DOHH2 (cell line): ENCODE data around the gene GMPS.
"Not testable (repeated sequence)": the region's sequence is repeated elsewhere in the genome, so short reads cannot be mapped to it uniquely, and the experiment has no call there.

ENCODE experiments used
- H3F3A ChIP-seq: fragments of 200-600 bp; sonication (generic), shearing (Covaris generic); 2 replicates; pipeline ENCODE4 v1.6.0; 2016; ENCODE audit warnings: antibody characterized with exemption, mild to moderate bottlenecking; ENCODE audit not compliant: control insufficient read depth, insufficient read depth
- H3K27ac ChIP-seq: fragments of 200-600 bp; sonication (generic); 2 replicates; pipeline ENCODE4 v1.5.1; 2014; ENCODE audit warnings: low read depth, mild to moderate bottlenecking, low read length, moderate library complexity
- H3K27me3 ChIP-seq: fragments of 200-600 bp; sonication (generic); 2 replicates; pipeline ENCODE4 v1.6.1; 2014; ENCODE audit warnings: mild to moderate bottlenecking, low read length, mixed read lengths; ENCODE audit not compliant: control insufficient read depth
- H3K36me3 ChIP-seq: fragments of 200-600 bp; sonication (generic); 2 replicates; pipeline ENCODE4 v1.6.1; 2014; ENCODE audit warnings: mild to moderate bottlenecking, low read length, moderate library complexity, mixed read lengths; ENCODE audit not compliant: control insufficient read depth
- H3K4me1 ChIP-seq: fragments of 200-600 bp; sonication (generic); 2 replicates; pipeline ENCODE4 v1.6.1; 2014; ENCODE audit warnings: mild to moderate bottlenecking, low read length, mixed read lengths; ENCODE audit not compliant: control insufficient read depth
- H3K4me2 ChIP-seq: fragments of 200-600 bp; sonication (generic); 2 replicates; pipeline ENCODE4 v1.6.0; 2014; ENCODE audit warnings: mild to moderate bottlenecking, low read length, moderate library complexity
- H3K4me3 ChIP-seq: fragments of 200-600 bp; sonication (generic); 2 replicates; pipeline ENCODE4 v1.5.1; 2014; ENCODE audit warnings: mild to moderate bottlenecking, low read length, mixed read lengths
- H3K79me2 ChIP-seq: fragments of 200-600 bp; sonication (generic); 2 replicates; pipeline ENCODE4 v1.6.1; 2014; ENCODE audit warnings: mild to moderate bottlenecking, low read length, mixed read lengths; ENCODE audit not compliant: control insufficient read depth
- H3K9me2 ChIP-seq: fragments of 200-600 bp; sonication (generic); replicated peaks from 2 replicates; pipeline ENCODE4 v1.6.1; 2014; ENCODE audit warnings: mild to moderate bottlenecking, low read length, mixed read lengths; ENCODE audit not compliant: control insufficient read depth
- H3K9me3 ChIP-seq: fragments of 200-600 bp; sonication (generic); 2 replicates; pipeline ENCODE4 v1.6.1; 2014; ENCODE audit warnings: antibody characterized with exemption, low read length, mixed read lengths; ENCODE audit not compliant: control insufficient read depth, insufficient read depth
- H4K20me1 ChIP-seq: fragments of 200-600 bp; sonication (generic); 2 replicates; pipeline ENCODE4 v1.6.0; 2014; ENCODE audit warnings: low read depth, mild to moderate bottlenecking, antibody characterized with exemption, low read length, moderate library complexity; ENCODE audit not compliant: control insufficient read depth, insufficient read depth
- CTCF ChIP-seq: fragments of 200-600 bp; sonication (generic); IDR thresholded peaks from one replicate; pipeline ENCODE4 v1.5.1; 2014; ENCODE audit warnings: antibody characterized with exemption, mild to moderate bottlenecking, low read depth, low read length; ENCODE audit not compliant: poor library complexity, severe bottlenecking
- EZH2phosphoT487 ChIP-seq: fragments of 200-600 bp; sonication (generic); IDR thresholded peaks from 2 replicates; pipeline ENCODE4 v1.6.1; 2017; ENCODE audit warnings: borderline replicate concordance, mild to moderate bottlenecking, antibody characterized with exemption, low read length, moderate library complexity, mixed read lengths

GMPS gene

GRCh38 chr3:155885292-155885691 is 14.8 kb downstream of the GMPS start:
- peaks cover 100% of the 10 kb centered on the region for H3K79me2 ChIP-seq
- no peaks in the 10 kb centered on the region for H3K9me3 ChIP-seq
- H3F3A ChIP-seq: 0 out of 2 replicates have a peak, but pooled peaks cover 3% of the 10 kb centered on the region
- no peak overlapping the region for H3K4me3 ChIP-seq
- H3K27ac ChIP-seq: no peak overlapping the region
- no peak for TF ChIP-seq CTCF
- no peak for TF ChIP-seq EZH2phosphoT487
- H4K20me1 ChIP-seq: peaks cover 31% of the 10 kb centered on the region
- H3K27me3 ChIP-seq: no peaks in the 10 kb centered on the region
- H3K4me1 ChIP-seq: peaks cover 26% of the 10 kb centered on the region
- peaks cover 9% of the 10 kb centered on the region; the same call in 1 of the 2 replicates for H3K36me3 ChIP-seq
- no peaks in the 10 kb centered on the region for H3K9me2 ChIP-seq
- no peak overlapping the region for H3K4me2 ChIP-seq

GRCh38 chr3:155886348-155886747 is 15.9 kb downstream of the GMPS start:
- Histone ChIP-seq H3K4me1 (peaks cover 19% of the 10 kb centered on the region), H3K36me3 (peaks cover 15% of the 10 kb centered on the region), H3K79me2 (peaks cover 100% of the 10 kb centered on the region), H4K20me1 (peaks cover 34% of the 10 kb centered on the region)
- not testable (repeated sequence) for H3K9me3 ChIP-seq, H3K4me2 ChIP-seq, H3K9me2 ChIP-seq, H3F3A ChIP-seq, H3K27ac ChIP-seq, H3K4me3 ChIP-seq, H3K27me3 ChIP-seq

- TF ChIP-seq CTCF (no peak), EZH2phosphoT487 (no peak)
Measured at GRCh38 chr3:155886915-155887314, 16.5 kb downstream of the GMPS start.

GRCh38 chr3:155889212-155889611 is 18.8 kb downstream of the GMPS start:
- H4K20me1 ChIP-seq: peaks cover 25% of the 10 kb centered on the region
- TF ChIP-seq EZH2phosphoT487: no peak
- TF ChIP-seq CTCF: no peak
- no peaks in the 10 kb centered on the region for H3K27me3 ChIP-seq
- no peaks in the 10 kb centered on the region for H3K9me3 ChIP-seq
- no peaks in the 10 kb centered on the region for H3K9me2 ChIP-seq
- peaks cover 98% of the 10 kb centered on the region for H3K79me2 ChIP-seq
- H3K4me2 ChIP-seq: no peak overlapping the region
- no peaks in the 10 kb centered on the region for H3F3A ChIP-seq
- H3K4me1 ChIP-seq: peaks cover 10% of the 10 kb centered on the region; the same call in 1 of the 2 replicates
- H3K27ac ChIP-seq: no peak overlapping the region
- H3K4me3 ChIP-seq: no peak overlapping the region
- peaks cover 35% of the 10 kb centered on the region for H3K36me3 ChIP-seq

More at GRCh38 chr3:155886915-155887314, 16.5 kb downstream of the GMPS start:
- H3K36me3 ChIP-seq: peaks cover 18% of the 10 kb centered on the region
- H3K4me2 ChIP-seq: no peak overlapping the region
- H3K27ac ChIP-seq: no peak overlapping the region
- H3K9me2 ChIP-seq: no peaks in the 10 kb centered on the region
- H3K9me3 ChIP-seq: no peaks in the 10 kb centered on the region
- peaks cover 29% of the 10 kb centered on the region for H4K20me1 ChIP-seq
- H3K79me2 ChIP-seq: peaks cover 100% of the 10 kb centered on the region
- H3K27me3 ChIP-seq: no peaks in the 10 kb centered on the region
- H3F3A ChIP-seq: no peaks in the 10 kb centered on the region
- no peak overlapping the region for H3K4me3 ChIP-seq
- peaks cover 13% of the 10 kb centered on the region for H3K4me1 ChIP-seq
